Dedifferentiated amniotic fluid mesenchymal stem cell (primary cell): ENCODE measurements around the gene CNTNAP5.

ENCODE experiments used
- DNase-seq: peaks from one replicate; pipeline ENCODE4 v3.0.0-alpha.2; 2016; ENCODE audit errors: extremely low spot score

CNTNAP5 gene

DNA sequence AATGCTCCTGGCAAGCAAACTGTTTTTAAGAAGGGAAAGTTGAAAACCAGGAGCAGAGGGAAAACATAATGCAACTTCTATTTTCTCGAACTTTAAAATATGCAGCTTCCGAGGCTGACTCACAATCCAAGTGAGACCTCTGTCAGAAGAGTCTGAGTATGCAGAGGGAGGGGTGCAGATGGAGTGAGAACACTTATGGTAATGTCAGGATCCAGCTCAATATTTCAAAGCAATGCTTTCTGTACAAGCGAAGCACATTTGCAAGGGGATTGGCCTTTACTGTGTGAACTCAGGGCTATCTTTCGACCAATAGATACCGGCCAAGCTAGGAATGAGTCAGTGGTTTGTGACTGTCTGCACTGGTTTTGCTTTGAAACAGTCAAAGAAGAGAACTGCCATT is 242.7 kb downstream of the CNTNAP5 start:
- DNase-seq = no peak

DNA sequence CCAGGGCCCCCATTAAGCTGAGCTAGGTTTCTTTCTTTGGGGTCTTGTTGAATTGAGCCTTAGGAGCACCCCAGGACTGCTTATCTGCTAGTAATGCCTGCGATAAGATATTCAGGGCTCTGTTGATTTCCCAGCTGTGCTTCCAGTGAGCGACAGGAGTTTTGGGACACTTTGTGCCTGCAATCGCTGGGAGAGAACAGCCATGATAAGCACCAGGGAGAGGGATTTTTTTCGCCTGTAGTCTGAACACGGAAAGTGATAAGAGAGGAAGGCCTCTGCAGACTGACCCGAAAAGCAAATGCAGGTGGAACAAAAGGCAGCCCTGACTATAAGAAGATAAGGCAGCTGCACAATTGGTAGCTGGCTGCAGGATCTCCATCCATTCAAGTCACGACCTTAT is 244.3 kb downstream of the CNTNAP5 start:
- no peak for DNase-seq

DNA sequence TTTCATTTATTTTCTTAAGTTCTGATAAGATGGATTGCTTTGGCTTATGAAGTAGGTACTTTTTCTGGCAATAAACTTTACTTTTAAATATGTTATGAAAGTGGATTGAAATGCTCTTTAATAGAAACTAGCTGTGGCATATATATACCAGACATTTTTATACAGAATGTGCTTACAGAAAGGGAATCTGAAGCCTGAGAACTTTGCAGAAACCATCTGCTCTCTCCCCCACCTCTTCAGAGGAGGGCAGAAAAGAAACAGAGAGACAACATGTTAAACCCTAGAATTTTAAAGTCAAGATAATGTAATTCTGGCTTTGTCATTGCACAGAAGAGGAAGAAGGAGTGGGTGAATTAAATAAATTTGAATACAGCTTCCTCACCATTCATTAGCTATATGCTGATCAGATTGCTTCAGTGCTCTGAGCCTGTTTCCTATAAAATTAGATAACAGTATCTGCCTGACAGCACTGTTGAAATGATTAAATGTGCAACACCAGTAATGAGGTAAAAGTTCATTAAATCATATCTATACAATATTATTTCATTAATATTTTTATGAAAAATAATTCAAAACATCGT is 247.3 kb downstream of the CNTNAP5 start:
- no peak for DNase-seq

DNA sequence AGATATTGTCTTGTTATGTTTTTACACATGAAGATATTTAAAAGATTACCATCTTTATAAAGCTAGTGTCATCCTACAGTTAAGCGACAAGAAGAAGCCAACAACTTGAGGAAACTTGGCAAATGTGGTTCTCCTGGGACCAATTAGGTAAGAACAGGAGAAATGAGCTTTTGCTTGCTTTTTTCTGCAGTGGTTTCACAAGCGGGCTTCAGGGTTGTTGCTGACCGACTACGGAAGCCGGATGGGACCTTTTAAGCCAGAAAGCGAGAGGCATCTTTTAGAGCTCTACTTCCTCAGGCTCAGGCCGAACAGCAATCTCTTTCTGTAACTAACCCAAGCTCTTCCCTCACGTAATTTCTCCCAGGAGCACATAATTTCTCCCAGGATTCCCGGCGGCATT is 256.5 kb downstream of the CNTNAP5 start:
- no peak for DNase-seq

- no peak for DNase-seq
Observed at GRCh38 chr2:124283096-124283495, 258.0 kb downstream of the CNTNAP5 start.

DNA sequence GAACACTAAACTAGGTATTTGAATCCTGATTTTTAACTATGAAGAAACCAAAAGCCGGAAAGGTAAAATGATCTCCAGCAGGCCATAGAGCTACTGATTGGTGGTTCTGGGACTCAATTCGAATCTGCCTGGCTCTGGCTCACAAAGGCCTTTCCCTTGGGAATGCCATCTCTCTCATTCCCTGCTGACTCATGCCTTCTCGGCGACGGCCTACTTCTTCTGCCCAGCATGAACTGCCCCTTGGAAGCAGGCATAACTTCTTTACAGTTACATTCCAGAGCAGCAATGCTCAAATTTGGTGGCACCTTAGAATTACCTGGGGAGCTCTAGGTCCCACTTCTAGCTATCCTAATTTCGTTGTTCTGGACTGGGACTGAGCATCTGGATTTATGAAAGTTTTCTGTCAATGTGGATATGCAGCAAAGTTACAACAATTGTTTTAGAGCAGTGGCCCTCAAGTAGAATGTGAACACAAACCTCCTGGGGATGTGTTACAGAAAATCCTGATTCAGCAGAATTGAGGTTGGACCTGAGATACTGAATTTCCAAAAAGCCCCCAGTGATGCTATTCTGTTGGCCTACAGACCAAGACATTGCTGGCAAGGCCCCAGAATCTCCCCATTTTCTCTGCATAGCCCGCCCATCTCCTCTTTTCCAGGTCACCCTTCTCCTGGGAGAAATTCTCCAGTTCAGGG is 261.1 kb downstream of the CNTNAP5 start:
- no peak for DNase-seq

- DNase-seq = no peak
Observed at GRCh38 chr2:124289060-124289459, 264.0 kb downstream of the CNTNAP5 start.

GRCh38 chr2:124289615-124290014 is 264.5 kb downstream of the CNTNAP5 start:
- no peak for DNase-seq

- no peak for DNase-seq
Observed at GRCh38 chr2:124296470-124296869, 271.4 kb downstream of the CNTNAP5 start.

DNA sequence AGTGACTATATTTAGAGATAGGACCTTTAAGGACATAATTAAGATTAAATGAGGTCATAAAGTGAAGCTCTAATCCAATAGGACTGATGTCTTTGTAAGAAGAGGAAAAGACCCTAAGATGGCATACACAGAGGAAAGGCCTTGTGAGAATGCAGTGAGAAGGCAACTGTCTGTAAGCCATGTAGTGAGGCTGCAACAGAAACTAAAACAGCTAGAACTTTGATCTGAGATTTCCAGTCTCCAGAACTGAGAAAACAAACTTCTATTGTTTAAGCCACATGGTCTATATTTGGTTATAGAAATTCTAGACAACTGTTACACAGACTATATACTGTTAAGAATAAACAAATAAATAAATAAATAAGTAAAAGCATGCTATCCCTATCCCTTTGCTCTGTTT is 276.8 kb downstream of the CNTNAP5 start:
- DNase-seq = no peak

- no peak for DNase-seq
Observed at GRCh38 chr2:124308319-124309062, 283.4 kb downstream of the CNTNAP5 start.

GRCh38 chr2:124309563-124310138 is 284.6 kb downstream of the CNTNAP5 start:
- no peak for DNase-seq

GRCh38 chr2:124310671-124311070 is 285.6 kb downstream of the CNTNAP5 start:
- DNase-seq = no peak

- no peak for DNase-seq
Observed at GRCh38 chr2:124314084-124314483, 289.0 kb downstream of the CNTNAP5 start.

- DNase-seq = no peak
Observed at GRCh38 chr2:124315221-124315880, 290.3 kb downstream of the CNTNAP5 start.

GRCh38 chr2:124316133-124316532 is 291.0 kb downstream of the CNTNAP5 start:
- DNase-seq = no peak

GRCh38 chr2:124316881-124317605 is 292.0 kb downstream of the CNTNAP5 start:
- no peak for DNase-seq

DNA sequence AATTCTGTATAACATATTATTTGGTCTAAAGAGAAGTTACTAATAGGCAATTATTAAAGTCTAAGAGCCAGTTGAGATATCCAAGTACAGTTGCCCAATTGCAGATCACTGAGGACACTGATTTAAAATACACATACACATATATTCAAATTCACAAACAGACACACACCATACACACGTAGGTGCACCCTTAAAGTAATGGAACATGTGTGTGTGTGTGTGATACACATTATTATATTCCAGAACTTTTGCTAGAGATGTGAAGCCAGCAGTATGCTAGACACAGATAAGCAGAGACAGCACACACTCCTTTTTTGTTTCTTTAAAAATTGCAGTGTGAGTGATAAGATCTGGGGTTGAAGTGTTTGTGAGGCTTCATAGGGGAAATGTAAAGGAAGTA is 292.5 kb downstream of the CNTNAP5 start:
- DNase-seq = no peak

DNA sequence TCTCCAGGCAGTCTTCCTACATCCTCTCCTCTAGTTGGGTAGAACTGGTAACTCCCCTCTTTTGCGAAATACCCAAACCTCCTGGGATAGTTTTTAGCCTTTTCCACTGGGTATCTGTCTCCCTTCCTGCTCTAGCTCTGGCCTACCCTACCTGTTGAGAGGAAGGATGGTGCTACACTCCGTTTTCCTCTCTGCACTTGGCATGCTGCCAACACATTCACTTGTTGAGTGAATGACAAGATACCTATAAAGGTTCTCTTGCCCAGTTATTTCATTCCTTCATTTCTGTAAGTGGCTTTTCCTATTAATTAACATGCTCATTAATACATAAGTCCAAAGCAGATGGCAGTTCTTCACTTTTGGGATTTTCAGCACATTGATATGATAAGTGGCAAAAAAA is 293.8 kb downstream of the CNTNAP5 start:
- no peak for DNase-seq

DNA sequence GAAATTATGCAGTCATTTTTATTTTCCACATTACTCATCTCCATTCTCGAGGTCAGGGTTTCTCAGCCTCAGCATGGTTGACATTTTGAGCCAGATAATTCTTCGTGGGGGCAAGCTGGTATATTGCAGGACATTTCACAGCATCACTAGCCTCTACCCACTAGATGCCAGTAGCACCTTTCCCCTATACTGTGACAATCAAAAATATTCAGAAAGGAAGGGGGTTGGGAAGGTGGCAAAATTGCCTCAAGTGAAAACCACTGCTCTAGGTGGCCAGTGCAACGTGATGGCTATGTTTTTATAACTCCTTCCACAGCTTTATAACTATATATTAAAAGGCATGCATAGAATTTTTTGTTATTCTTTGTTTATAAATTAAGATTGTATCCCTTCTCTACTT is 294.5 kb downstream of the CNTNAP5 start:
- no peak for DNase-seq

DNA sequence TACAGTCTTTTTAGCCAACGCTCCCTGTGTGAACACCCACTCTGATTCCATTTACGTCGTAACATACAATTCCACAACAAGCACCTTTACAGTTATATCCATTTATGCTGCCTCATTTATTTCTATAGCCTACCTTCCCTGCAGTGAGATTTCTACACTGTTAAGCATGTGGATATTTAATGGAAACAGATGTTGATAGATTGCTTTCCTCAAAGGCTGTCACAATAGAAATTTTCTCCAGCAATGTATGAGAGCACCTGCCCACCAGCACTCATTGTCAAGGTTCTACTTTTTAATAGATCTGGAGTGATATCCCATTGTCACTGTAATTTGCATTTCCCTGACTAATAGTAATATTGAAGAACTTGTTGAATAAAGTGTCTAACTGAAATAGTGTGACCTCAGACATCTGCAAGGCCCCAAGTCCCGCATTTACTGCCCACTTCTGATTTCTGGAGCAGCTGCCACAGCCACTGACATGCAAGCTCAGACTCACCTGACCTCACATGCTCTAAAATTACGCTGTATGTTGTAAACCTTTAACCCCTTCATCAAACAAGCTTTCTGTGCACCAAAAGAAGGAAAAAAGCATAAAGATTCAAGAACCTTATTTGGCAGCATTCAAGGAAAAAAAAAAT is 295.1 kb downstream of the CNTNAP5 start:
- DNase-seq = no peak
